CD4-positive, alpha-beta T cell treated with Interleukin-4 for 4 hours (primary cell): ENCODE data around the gene MX2.

ENCODE experiments used
- DNase-seq: peaks from one replicate; pipeline ENCODE4 v3.0.0-alpha.2; 2020

The MX2 gene

GRCh38 chr21:41365377-41366107 is 3.7 kb downstream of the MX2 start:
- DNase-seq, result no peak

- no peak for DNase-seq
Measured at GRCh38 chr21:41366522-41367151, 4.8 kb downstream of the MX2 start.

- no peak for DNase-seq
Measured at GRCh38 chr21:41367301-41367944, 5.6 kb downstream of the MX2 start.

- DNase-seq, result no peak
Measured at GRCh38 chr21:41367945-41368734, 6.3 kb downstream of the MX2 start.

GRCh38 chr21:41368735-41369104 is 6.9 kb downstream of the MX2 start:
- DNase-seq, result no peak

GRCh38 chr21:41369105-41369919 is 7.5 kb downstream of the MX2 start:
- peak; percentile 10 for DNase-seq

- DNase-seq, result peak; percentile 33
Measured at GRCh38 chr21:41369920-41370839, 8.4 kb downstream of the MX2 start.

GRCh38 chr21:41370840-41371684 is 9.2 kb downstream of the MX2 start:
- no peak for DNase-seq

GRCh38 chr21:41371685-41372030 is 9.8 kb downstream of the MX2 start:
- no peak for DNase-seq

- no peak for DNase-seq
Measured at GRCh38 chr21:41373253-41373652, 11.4 kb downstream of the MX2 start.

- DNase-seq, result no peak
Measured at GRCh38 chr21:41373763-41374162, 11.9 kb downstream of the MX2 start.

- DNase-seq, result no peak
Measured at GRCh38 chr21:41374177-41374712, 12.4 kb downstream of the MX2 start.

GRCh38 chr21:41374867-41375533 is 13.2 kb downstream of the MX2 start:
- DNase-seq, result no peak

- DNase-seq, result no peak
Measured at GRCh38 chr21:41375875-41376274, 14.0 kb downstream of the MX2 start.

- no peak for DNase-seq
Measured at GRCh38 chr21:41377715-41378114, 15.9 kb downstream of the MX2 start.

- DNase-seq, result no peak
Measured at GRCh38 chr21:41378849-41379248, 17.0 kb downstream of the MX2 start.

GRCh38 chr21:41379901-41380300 is 18.1 kb downstream of the MX2 start:
- no peak for DNase-seq

GRCh38 chr21:41381731-41382130 is 19.9 kb downstream of the MX2 start:
- no peak for DNase-seq

GRCh38 chr21:41387042-41387819 is 25.4 kb downstream of the MX2 start:
- no peak for DNase-seq
